ENCODE measurements around the gene SIRT2. TPM values are rescaled to one million over a fixed set of nuclear protein-coding genes. Genes with fewer than 3 reads are reported as not detected.

The SIRT2 gene
- total RNA-seq, 1 experiment from 2014 or later: 162 TPM

GRCh38 chr19:38833092-38833425 is 66.4 kb downstream of the SIRT2 start:
- no peak for ATAC-seq
- Histone ChIP-seq H3K4me3 (ENCODE audit: low read depth in 2 of 2, low read length in 2 of 2) (no peak overlapping the region), H3K4me1 (ENCODE audit: control insufficient read depth, insufficient read depth, low read length) (peaks cover 74% of the 10 kb centered on the region), H3K27ac (ENCODE audit: low read length) (peak overlapping the region; percentile 97), H3K9me3 (ENCODE audit: control insufficient read depth, insufficient read depth, low read depth, low read length) (no peaks in the 10 kb centered on the region), H3K36me3 (ENCODE audit: control insufficient read depth, insufficient read depth, low read length) (peaks cover 22% of the 10 kb centered on the region), H3K27me3 (ENCODE audit: control insufficient read depth, insufficient read depth, low read length) (no peaks in the 10 kb centered on the region)
- BruUV-seq (replicated peaks): no TSS peak
- in situ Hi-C loops (cut with HindIII; ENCODE audit: low pct_unique_long_range_greater_than_20kb, low sequenced_read_pairs) (no loop called here), intact Hi-C loops (cut with micrococcal nuclease; ENCODE audit: unreplicated experiment) (loop anchor here (5.0 to 10.0 kb wide), 2 partner anchors 101 to 318 kb away; no protein-coding TSS in a partner anchor)
- no peak for TF ChIP-seq REST (IDR thresholded peaks at IDR 0.05; ENCODE audit: insufficient read depth in 1 of 2, low read depth in 2 of 2, low read length in 1 of 2)
- TF ChIP-seq SIN3A (IDR thresholded peaks at IDR 0.05; ENCODE audit: borderline replicate concordance, insufficient read depth, low read depth, low read length): no peak
- TF ChIP-seq POLR2AphosphoS5 (IDR thresholded peaks at IDR 0.05; ENCODE audit: low read depth, low read length): no peak
- TF ChIP-seq CTCF (IDR thresholded peaks at IDR 0.05): no peak
- TF ChIP-seq TCF7L2 (IDR thresholded peaks at IDR 0.05; ENCODE audit: low read depth, low read length): no peak
- ChIA-PET POLR2A (interaction anchor here (0.6 to 1.4 kb wide), 7 partner anchors 9 to 185 kb away, joined by 3 to 8 read pairs (median 5); no protein-coding TSS in a partner anchor), CTCF (interaction anchor here (0.6 to 1.5 kb wide), 6 partner anchors 57 to 691 kb away, joined by 3 to 5 read pairs (median 4); partner anchors contain the start of genes IFNL1, MRPS12 and SARS2)
- no peak for DNase-seq (ENCODE audit: low read depth, low spot score)

- Histone ChIP-seq H3K9me3 (ENCODE audit: control insufficient read depth, insufficient read depth, low read depth, low read length) (no peaks in the 10 kb centered on the region), H3K27me3 (ENCODE audit: control insufficient read depth, insufficient read depth, low read length) (no peaks in the 10 kb centered on the region), H3K4me1 (ENCODE audit: control insufficient read depth, insufficient read depth, low read length) (peaks cover 55% of the 10 kb centered on the region), H3K27ac (ENCODE audit: low read length) (peak overlapping the region; percentile 97), H3K4me3 (ENCODE audit: low read depth in 2 of 2, low read length in 2 of 2) (peak overlapping the region; percentile 51 to 78), H3K36me3 (ENCODE audit: control insufficient read depth, insufficient read depth, low read length) (peaks cover 15% of the 10 kb centered on the region)
- TF ChIP-seq TCF7L2 (IDR thresholded peaks at IDR 0.05; ENCODE audit: low read depth, low read length): no peak
- TF ChIP-seq SIN3A (IDR thresholded peaks at IDR 0.05; ENCODE audit: borderline replicate concordance, insufficient read depth, low read depth, low read length): no peak
- no peak for TF ChIP-seq CTCF (IDR thresholded peaks at IDR 0.05)
- TSS peak; percentile 85 for BruUV-seq (replicated peaks)
- ChIA-PET POLR2A (interaction anchor here (0.5 to 2.2 kb wide), 9 partner anchors 9 to 476 kb away, joined by 3 to 17 read pairs (median 6); partner anchors contain the start of gene HNRNPL), CTCF (interaction anchor here (0.5 to 1.1 kb wide), 3 partner anchors 26 to 84 kb away, joined by 3 to 4 read pairs (median 3); no protein-coding TSS in a partner anchor)
- intact Hi-C loops (cut with micrococcal nuclease; ENCODE audit: unreplicated experiment) (loop anchor here (5.0 to 10.0 kb wide), 2 partner anchors 99 to 316 kb away; no protein-coding TSS in a partner anchor), in situ Hi-C loops (cut with HindIII; ENCODE audit: low pct_unique_long_range_greater_than_20kb, low sequenced_read_pairs) (no loop called here)
- no peak for DNase-seq (ENCODE audit: low read depth, low spot score)
- peak; percentile 59 for ATAC-seq
Measured at GRCh38 chr19:38831142-38831605, 68.2 kb downstream of the SIRT2 start.

Measured in Panc1 (cell line).